Measurements from ENCODE around the gene C12orf42.

The C12orf42 gene

DNA sequence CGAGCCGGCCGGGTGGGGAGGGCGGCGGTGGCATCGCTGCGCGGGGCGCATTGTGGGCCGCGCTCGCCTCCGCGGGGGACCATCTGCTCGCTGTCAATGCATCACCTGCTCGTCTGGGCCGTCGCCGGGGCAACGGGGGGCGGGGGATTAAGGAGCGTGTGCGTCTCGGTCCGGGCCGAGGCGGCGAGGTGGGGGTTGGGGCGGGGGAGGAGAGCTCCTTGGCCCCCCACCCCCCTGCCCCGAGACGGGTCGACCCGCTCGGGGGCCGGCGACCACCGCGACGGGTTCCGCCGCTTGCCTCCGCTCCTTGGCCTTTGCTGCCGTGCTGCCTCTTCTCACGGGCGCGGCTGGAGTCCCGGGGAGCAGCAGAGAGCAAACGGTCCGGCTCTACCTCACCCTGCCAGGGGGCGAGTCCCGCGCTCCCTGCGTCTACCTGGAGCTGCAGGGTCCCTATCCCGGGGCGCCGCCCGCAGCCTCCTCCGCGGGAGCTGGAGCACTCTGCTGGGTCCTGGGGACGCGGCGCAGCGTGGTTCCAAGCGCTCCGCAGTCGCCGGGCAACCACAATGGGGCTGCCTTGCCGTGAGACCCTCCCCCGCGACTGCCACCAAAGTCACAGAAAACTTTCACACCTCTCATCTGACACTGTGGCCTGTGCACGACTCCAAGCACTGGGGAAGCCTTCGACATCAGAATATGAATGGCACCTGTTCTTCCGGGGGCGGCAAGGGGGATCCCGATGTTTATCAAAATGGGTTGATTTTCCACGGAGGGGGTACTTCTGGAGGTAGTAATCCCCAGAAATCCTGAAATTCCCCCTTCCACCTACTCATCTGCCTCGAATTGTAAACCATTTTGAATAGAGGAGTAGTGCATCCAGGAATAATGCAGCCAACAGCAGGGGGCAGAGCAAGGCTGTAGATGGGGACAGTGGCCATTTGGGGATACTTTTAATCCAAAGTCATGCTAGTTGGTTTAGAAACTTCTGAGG, at the start of gene C12orf42:
TSS of gene C12orf42 (minus strand) at position 500 of the 988 bp plus-strand sequence. CDS start 17,542 bp downstream, outside the sequence.
- DNase-seq (ENCODE audit: low read depth), result no peak

DNA sequence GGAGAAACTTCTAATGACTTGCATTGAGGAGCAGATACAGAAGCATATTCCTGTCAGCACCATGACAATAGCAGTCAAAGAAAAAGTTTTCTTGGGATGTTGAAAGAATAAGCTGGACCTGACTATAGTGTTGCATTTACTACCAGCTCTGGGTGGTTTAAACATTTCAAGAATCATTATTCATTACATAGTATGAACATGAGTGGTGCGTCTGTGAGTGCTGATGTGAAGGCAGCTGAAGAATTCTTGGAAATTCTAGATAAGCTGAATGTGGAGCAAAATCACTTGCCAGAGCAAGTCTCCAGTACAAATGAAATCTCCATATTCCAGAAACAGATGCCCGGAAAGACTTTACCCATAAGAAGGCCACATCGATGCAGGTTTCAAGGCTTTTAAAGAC, 46.3 kb upstream of the C12orf42 start:
- no peak for DNase-seq (ENCODE audit: low read depth)

GRCh38 chr12:103540319-103540718, 44.6 kb upstream of the C12orf42 start:
- DNase-seq (ENCODE audit: low read depth), result no peak

DNA sequence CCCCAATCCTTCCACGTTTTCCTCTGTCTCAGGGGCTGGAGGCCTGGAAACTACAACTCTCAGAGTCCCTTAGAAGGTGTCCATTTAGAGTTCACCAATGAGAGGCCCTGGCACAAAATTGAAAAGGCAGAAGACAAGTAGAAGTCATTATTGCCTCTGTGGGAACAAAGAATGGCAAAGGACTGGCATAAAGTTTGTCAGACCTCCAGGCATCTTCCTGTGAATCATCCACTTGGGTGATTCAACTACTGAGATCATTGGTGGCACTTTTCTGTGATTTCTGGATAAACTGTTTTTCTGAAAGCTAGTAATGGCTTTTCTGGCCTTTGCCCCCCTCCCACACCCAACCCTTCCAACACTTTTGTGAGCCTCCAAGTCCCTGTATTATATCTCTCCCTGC, 42.6 kb upstream of the C12orf42 start:
- DNase-seq (ENCODE audit: low read depth), result no peak

GRCh38 chr12:103530307-103531066, 34.7 kb upstream of the C12orf42 start:
- DNase-seq (ENCODE audit: low read depth), result no peak

GRCh38 chr12:103529306-103529705, 33.5 kb upstream of the C12orf42 start:
- no peak for DNase-seq (ENCODE audit: low read depth)

GRCh38 chr12:103524238-103524875, 28.6 kb upstream of the C12orf42 start:
- DNase-seq (ENCODE audit: low read depth), result no peak

DNA sequence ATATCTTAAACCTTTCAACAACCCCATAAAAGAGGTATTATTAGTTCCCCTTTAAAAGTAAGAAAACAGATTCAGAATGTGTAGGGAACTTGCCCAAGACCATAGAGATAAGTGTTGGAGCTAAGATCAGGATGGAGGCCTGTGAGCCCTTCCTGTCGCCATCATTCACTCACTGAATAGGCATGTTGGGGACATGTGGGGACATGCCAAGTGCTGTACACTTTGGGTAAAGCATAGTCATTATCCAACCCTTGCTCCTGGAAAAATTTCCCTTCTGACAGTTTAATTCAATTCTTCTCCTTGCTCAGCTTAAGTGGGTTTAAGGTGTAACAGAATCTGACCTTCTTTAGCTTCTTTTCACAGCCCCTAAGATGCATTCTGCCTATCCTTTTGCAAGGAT, 28.0 kb upstream of the C12orf42 start:
- no peak for DNase-seq (ENCODE audit: low read depth)

DNA sequence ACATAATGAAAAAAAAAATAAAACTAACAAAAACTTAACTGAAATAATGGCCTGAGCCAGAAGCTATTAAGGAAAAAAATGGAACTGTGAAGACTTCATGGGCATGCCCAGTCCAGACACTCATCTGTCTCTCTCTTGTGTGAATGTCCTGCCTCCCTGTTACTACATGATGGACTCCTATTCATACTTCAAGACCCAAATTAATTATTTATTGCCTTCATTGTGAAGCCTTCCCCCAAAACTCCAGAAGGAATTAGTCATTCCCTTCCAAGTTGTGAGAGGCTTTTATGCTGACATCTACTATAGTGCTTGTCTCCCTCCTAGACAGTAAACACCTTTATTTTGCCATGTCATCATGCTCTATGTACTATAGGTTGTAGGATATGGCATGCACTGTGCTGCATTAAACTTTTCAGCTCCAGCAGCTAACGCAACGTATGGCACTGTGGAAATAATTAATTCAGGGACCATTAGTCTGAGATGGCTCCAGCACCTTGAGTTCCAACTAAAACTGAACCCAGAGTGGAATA, 25.0 kb upstream of the C12orf42 start:
- no peak for DNase-seq (ENCODE audit: low read depth)

DNA sequence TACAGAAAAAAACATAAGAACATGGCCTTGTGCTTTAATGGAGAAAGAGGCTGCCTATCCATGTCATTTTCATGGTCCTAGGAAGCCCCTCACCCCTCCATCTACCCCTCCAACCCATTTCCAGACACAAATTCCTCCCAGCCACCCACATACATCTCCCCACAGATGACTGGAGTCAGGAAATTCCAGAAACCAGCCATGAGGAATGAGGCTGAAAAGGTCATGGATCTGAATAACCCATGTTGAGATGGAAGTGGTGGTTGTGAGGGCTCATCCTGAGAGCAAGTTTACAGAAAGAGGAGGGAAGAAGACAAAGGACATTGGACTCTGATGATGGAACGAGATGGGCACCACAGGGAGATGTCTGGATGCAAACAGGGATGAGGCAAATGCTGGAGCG, 23.9 kb upstream of the C12orf42 start:
- DNase-seq (ENCODE audit: low read depth), result no peak

- no peak for DNase-seq (ENCODE audit: low read depth)
These were observed 23.1 kb upstream of the C12orf42 start for GRCh38 chr12:103518899-103519298.

DNA sequence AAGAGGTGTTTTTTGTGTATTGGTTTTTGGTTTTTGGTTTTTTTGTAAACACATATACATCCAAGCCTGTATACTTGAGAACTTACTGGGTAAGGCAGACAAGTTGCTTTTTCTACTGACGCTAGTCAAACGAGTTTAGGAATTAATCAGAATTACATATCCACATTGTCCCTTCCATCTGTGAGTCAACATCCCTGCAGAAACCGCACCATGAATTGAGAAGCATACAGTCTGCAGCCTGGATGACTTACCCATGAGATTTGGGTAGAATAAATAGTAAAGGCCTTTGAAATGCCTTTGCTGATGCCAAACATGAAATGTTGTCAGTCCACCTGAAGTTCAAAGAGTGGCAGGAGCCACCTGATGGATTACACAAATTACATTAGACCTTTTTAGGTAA, 21.4 kb upstream of the C12orf42 start:
- DNase-seq (ENCODE audit: low read depth), result no peak

DNA sequence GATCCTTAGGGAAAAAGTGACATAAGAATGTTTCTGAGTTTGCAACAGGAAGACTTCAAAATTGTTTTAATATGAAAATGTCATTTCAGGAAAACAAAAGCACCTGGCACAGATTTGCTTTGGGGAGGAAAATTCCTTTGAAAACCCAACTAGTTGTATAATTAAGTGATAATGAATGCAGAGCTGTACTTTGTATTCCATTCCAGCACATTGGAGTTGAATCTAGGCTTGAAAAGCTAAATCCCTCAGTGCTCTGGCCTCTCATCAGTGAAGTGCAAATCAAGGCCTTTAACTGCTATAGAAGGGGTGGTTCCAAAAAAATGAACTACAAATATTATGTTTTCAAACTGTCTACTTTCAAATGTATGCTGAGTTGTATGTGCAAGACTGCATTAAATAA, 19.6 kb upstream of the C12orf42 start:
- DNase-seq (ENCODE audit: low read depth), result no peak

DNA sequence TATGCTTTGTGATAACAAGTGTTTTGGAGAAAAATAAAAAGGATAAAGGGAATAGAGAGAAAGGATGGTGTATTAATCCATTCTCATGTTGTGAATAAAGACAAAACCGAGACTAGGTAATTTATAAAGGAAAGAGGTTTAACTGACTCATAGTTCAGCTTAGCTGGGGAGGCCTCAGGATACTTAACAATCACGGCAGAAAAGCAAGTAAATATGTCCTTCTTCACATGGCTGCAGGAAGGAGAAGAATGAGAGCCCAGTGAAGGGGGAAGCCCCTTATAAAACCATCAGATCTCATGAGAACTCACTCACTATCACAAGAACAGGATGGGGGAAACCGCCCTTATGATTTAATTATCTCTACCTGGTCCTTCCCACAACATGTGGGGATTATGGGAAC, 18.1 kb upstream of the C12orf42 start:
- no peak for DNase-seq (ENCODE audit: low read depth)

- no peak for DNase-seq (ENCODE audit: low read depth)
These were observed 9.8 kb upstream of the C12orf42 start for GRCh38 chr12:103505371-103506236.

DNA sequence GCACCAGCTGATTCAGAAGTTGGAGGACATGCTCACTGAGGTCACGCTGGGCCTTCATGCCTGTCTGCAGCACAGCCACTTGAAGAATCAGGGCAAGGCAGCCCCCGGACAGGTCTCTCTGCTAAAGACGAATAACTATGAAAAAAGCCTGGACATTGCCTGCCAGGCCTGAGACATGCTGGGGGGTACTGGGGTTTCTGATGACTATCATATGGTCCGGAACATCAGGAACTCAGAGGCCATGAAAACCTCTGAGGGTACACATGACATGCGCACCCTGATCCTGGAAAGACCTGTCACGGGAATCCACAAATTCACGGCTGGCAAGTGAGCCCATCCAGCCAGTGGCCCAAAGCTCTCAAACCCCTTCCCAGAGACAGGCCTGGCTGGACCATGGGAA, 8.8 kb upstream of the C12orf42 start:
- no peak for DNase-seq (ENCODE audit: low read depth)

- no peak for DNase-seq (ENCODE audit: low read depth)
These were observed 8.0 kb upstream of the C12orf42 start for GRCh38 chr12:103503546-103504480.

- no peak for DNase-seq (ENCODE audit: low read depth)
These were observed 5.7 kb upstream of the C12orf42 start for GRCh38 chr12:103501447-103501846.

- DNase-seq (ENCODE audit: low read depth), result no peak
These were observed 3.8 kb upstream of the C12orf42 start for GRCh38 chr12:103499571-103499970.

GRCh38 chr12:103498990-103499389, 3.2 kb upstream of the C12orf42 start:
- DNase-seq (ENCODE audit: low read depth), result no peak
